AG10803 (cell line): Measurements from ENCODE around the gene PELO.

Experiments
- DNase-seq: peaks from one replicate; pipeline ENCODE4 v3.0.0; 2010; ENCODE audit warnings: low read depth
- H3K4me3 ChIP-seq: 2 replicates; pipeline ENCODE4 v1.5.1; 2011; ENCODE audit warnings: mild to moderate bottlenecking, low read length, control low read depth
- TF ChIP-seq, protein P1 (sequence below): conservative IDR thresholded peaks from 2 replicates; pipeline ENCODE4 v1.5.1; 2011; ENCODE audit warnings: mild to moderate bottlenecking, low read length, control low read depth, inconsistent platforms

PELO gene

DNA sequence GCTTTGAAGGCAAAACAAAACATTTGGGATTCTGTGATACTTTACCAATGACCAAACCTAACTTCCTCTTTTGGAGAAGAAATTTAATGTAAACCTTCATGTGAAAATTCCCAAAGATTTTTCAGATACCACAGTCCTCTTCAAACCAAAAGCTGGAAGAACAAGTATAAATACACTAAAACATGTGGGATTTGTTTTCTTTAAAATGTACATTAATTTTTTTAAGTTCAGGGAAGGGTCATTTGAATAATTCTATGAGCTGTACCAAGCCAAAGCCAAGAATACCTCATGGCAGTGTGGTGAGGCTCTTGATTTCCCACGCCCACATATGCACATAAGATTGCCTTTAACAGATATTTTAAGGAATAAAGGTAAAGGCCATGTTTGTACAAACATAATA, 28.4 kb upstream of the PELO start:
- TF ChIP-seq, protein P1, sequence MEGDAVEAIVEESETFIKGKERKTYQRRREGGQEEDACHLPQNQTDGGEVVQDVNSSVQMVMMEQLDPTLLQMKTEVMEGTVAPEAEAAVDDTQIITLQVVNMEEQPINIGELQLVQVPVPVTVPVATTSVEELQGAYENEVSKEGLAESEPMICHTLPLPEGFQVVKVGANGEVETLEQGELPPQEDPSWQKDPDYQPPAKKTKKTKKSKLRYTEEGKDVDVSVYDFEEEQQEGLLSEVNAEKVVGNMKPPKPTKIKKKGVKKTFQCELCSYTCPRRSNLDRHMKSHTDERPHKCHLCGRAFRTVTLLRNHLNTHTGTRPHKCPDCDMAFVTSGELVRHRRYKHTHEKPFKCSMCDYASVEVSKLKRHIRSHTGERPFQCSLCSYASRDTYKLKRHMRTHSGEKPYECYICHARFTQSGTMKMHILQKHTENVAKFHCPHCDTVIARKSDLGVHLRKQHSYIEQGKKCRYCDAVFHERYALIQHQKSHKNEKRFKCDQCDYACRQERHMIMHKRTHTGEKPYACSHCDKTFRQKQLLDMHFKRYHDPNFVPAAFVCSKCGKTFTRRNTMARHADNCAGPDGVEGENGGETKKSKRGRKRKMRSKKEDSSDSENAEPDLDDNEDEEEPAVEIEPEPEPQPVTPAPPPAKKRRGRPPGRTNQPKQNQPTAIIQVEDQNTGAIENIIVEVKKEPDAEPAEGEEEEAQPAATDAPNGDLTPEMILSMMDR = no peak
- H3K4me3 ChIP-seq = no peak overlapping the region
- DNase-seq = no peak

DNA sequence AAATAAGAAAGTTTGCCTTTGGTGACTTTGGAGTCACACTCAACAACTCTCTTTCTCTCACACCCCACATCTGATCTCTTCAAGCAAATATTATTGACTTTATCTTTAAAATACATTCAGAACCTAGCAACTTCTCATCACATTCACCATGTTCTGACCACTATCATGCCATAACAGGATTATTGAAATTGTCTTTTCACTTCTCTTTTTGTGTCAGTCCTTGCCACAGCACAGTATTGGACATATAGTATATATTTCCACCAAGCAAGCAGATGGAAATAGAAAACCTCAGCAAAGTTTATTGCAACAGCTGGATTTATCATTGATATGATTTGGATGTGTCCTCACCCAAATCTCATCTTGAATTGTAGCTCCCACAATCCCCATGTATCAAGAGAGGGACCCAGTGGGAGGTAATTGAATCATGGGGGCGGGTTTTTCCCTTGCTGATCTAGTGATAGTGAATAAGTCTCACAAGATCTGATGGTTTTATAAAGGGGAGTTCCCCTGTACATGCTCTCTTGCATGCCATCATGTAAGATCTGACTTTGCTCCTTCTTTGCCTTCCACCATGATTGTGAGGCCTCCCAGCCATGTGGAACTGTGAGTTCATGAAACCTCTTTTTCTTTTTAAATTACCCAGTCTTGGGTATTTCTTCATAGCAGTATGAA, 26.9 kb upstream of the PELO start:
- H3K4me3 ChIP-seq = no peak overlapping the region
- DNase-seq = no peak
- TF ChIP-seq, protein P1 = no peak

DNA sequence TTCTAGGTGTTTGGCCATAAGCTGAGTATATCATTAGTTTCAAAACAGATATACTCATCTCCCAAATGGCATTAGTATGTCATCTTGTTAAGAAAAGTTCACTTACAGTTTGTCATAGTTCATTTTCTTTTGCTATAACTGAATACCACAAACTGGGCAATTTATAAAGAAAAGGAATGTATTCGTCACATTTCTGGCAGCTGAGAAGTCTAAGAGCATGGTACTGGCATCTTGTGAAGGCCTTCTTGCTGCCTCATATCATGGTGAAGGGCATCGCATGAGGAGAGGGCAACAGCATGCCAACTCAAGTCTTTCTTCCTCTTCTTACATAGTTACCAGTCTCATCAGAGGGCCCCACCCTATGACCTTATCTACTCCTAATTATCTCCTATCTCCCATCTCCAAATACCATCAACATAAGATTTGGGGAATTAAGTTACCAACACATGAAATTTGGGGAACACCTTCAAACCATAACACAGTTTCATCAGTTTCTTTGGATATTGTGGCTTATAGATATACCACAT, 20.4 kb upstream of the PELO start:
- H3K4me3 ChIP-seq = no peak overlapping the region
- DNase-seq = no peak
- TF ChIP-seq, protein P1 = no peak

DNA sequence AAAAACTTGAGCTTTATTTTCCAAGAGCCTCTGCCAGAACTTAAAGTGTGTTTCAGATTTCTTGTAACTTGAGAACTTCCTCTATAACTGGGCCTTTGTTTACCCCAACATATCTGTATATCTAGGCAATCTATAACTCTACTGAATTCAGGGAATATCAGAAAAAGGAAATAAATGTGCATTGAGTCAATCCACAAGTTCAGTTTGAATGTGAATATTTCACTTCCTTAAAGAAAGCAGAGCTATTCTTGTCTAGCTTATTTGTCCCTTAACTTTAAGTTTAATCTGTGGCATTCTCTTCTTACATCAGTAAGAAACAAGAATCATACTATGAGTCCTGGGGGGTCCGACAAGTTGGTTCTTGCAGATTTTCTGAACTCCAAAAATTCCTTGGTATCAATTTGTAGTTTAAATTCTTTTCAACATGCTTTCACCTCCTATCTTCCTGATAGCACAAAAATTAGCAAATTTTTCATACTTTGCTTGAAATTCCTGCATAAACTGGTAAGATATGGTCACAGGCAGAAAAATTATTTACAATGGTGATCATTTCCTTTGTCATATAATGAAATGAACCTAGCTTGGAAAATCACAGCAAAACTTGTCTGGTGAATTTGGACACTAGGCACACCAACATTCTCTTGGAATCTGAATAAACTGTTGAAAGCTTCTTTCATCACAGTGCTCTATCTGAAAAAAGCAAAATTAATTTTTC, 19.8 kb upstream of the PELO start:
- no peak for DNase-seq
- TF ChIP-seq, protein P1 = no peak
- H3K4me3 ChIP-seq = no peak overlapping the region

DNA sequence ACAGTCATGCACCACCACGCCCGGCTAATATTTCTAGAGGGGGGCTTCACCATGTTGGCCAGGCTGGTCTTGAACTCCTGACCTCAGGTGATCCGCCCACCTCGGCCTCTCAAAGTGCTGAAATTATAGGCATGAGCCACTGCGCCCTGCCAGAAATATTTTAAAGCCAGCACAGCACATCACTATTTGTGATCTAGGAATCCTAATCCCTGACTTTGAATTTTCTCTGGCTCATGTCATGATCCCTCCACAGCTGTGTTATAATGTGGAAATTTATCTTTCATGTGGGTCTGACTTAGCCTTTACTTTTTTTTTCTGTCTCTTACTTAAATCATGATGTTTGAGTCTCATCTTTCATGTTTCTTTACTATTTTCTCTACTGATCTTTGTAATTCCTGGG, 18.7 kb upstream of the PELO start:
- H3K4me3 ChIP-seq = no peak overlapping the region
- TF ChIP-seq, protein P1 = no peak
- no peak for DNase-seq

DNA sequence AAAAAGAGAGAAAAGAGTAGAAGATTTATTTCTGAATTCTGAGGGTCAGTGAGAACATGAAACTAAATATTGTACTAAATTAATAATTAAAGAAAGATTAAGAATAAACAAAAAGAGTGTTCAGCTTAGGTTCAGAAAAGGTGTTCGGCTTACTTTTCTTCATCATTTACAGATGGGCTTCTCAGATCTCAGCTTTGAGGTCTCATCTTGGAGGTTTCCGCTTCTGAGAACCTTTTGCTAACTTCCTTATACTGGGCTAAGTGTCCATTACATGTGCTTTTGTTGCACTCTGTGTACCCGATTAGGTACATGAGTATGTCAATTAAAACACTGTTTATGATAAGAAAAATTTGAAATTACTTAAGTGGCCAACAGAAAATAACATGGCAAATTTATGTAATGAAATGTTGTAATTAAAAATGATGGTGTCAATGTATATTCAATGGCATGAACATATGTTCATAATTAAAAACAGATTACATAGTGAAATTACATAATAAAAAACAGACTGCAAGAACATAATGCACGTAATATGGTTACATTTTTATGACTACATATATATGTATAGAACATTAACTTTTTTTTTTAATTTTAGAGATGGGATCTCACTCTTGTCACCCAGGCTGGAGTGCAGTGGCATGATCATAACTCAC, 17.3 kb upstream of the PELO start:
- no peak overlapping the region for H3K4me3 ChIP-seq
- TF ChIP-seq, protein P1 = no peak

More for the DNA sequence above, 17.3 kb upstream of the PELO start:
- no peak for DNase-seq
